ENCODE data around the gene MAP3K5. TPM values are rescaled to one million over a fixed set of nuclear protein-coding genes. Genes with fewer than 3 reads are reported as not detected.
A peak's percentile ranks its signal among the peaks of the same experiment; 100 is the strongest.

MAP3K5 gene
- total and polyA plus RNA-seq, 4 donors: 7.5 to 28.3 (median 22.8) TPM

- Histone ChIP-seq H3K27ac (ENCODE audit: low read depth in 1 of 2, low read length in 1 of 2) (no peak overlapping the region), H3K27me3 (ENCODE audit: control insufficient read depth in 3 of 3, insufficient read depth in 3 of 3, low read length in 2 of 3) (peaks cover 0 to 3% (median 0%) of the 10 kb centered on the region in 3 donors), H3K9ac (ENCODE audit: insufficient read depth in 1 of 2, low read length in 2 of 2) (no peak overlapping the region), H3K4me1 (ENCODE audit: control insufficient read depth in 5 of 5, insufficient read depth in 5 of 5, low read length in 5 of 5) (peaks cover 0 to 2% (median 0%) of the 10 kb centered on the region in 5 donors), H3K4me3 (no peak overlapping the region), H3K9me3 (ENCODE audit: control insufficient read depth in 4 of 4, insufficient read depth in 3 of 4, low read length in 3 of 4) (peaks cover 0 to 1% (median 0%) of the 10 kb centered on the region in 4 donors), H3K36me3 (ENCODE audit: control insufficient read depth in 4 of 4, insufficient read depth in 4 of 4, low read length in 4 of 4) (no peaks in the 10 kb centered on the region)
- DNase-seq: no peak
- WGBS, 2 donors: 73 to 82% methylated on average over 6 of the region's 6 CpGs
- ATAC-seq (ENCODE audit: insufficient read depth, low FRiP score): no peak
- TF ChIP-seq CTCF (IDR thresholded peaks at IDR 0.05; ENCODE audit: control extremely low read depth, extremely low read depth): no peak
Measured at GRCh38 chr6:136527831-136528230, 264.4 kb downstream of the MAP3K5 start.

- Histone ChIP-seq H3K27ac (ENCODE audit: low read depth in 1 of 2, low read length in 1 of 2) (no peak overlapping the region), H3K4me1 (ENCODE audit: control insufficient read depth in 5 of 5, insufficient read depth in 5 of 5, low read length in 5 of 5) (peaks cover 0 to 2% (median 0%) of the 10 kb centered on the region in 5 donors), H3K9me3 (ENCODE audit: control insufficient read depth in 4 of 4, insufficient read depth in 3 of 4, low read length in 3 of 4) (peaks cover 0 to 1% (median 0%) of the 10 kb centered on the region in 4 donors), H3K9ac (ENCODE audit: insufficient read depth in 1 of 2, low read length in 2 of 2) (no peak overlapping the region), H3K27me3 (ENCODE audit: control insufficient read depth in 3 of 3, insufficient read depth in 3 of 3, low read length in 2 of 3) (peaks cover 0 to 3% (median 0%) of the 10 kb centered on the region in 3 donors), H3K36me3 (ENCODE audit: control insufficient read depth in 4 of 4, insufficient read depth in 4 of 4, low read length in 4 of 4) (no peaks in the 10 kb centered on the region), H3K4me3 (no peak overlapping the region)
- peak in 1 of 3 donors; percentile 13 for DNase-seq
- 32 to 46% methylated on average over 4 of the region's 4 CpGs for WGBS, 2 donors
- no peak for ATAC-seq (ENCODE audit: insufficient read depth, low FRiP score)
- TF ChIP-seq CTCF (IDR thresholded peaks at IDR 0.05; ENCODE audit: control extremely low read depth, extremely low read depth): no peak
Measured at GRCh38 chr6:136526937-136527336, 265.3 kb downstream of the MAP3K5 start.

GRCh38 chr6:136526196-136526930, 265.9 kb downstream of the MAP3K5 start:
- ATAC-seq (ENCODE audit: insufficient read depth, low FRiP score): peak; percentile 77
- H3K9ac ChIP-seq (ENCODE audit: insufficient read depth in 1 of 2, low read length in 2 of 2): no peak overlapping the region
- peak; percentile 58 to 67 (median 62) for DNase-seq
- peaks cover 0 to 3% (median 0%) of the 10 kb centered on the region in 3 donors for H3K27me3 ChIP-seq (ENCODE audit: control insufficient read depth in 3 of 3, insufficient read depth in 3 of 3, low read length in 2 of 3)
- H3K27ac ChIP-seq (ENCODE audit: low read depth in 1 of 2, low read length in 1 of 2): no peak overlapping the region
- H3K4me1 ChIP-seq (ENCODE audit: control insufficient read depth in 5 of 5, insufficient read depth in 5 of 5, low read length in 5 of 5): peaks cover 0 to 2% (median 0%) of the 10 kb centered on the region in 5 donors
- peaks cover 0 to 1% (median 0%) of the 10 kb centered on the region in 4 donors for H3K9me3 ChIP-seq (ENCODE audit: control insufficient read depth in 4 of 4, insufficient read depth in 3 of 4, low read length in 3 of 4)
- no peaks in the 10 kb centered on the region for H3K36me3 ChIP-seq (ENCODE audit: control insufficient read depth in 4 of 4, insufficient read depth in 4 of 4, low read length in 4 of 4)
- TF ChIP-seq CTCF (IDR thresholded peaks at IDR 0.05; ENCODE audit: control extremely low read depth, extremely low read depth): no peak
- WGBS, 2 donors: 3 to 32% methylated on average over 16 of the region's 16 CpGs
- H3K4me3 ChIP-seq: no peak overlapping the region

Data from lung (tissue), 12 donors.